Spleen (tissue), 11 donors: Measurements from ENCODE around the gene GDAP1L1. TPM values are rescaled to one million over a fixed set of nuclear protein-coding genes. Genes with fewer than 3 reads are reported as not detected.

Experiments used
- DNase-seq: peaks from one replicate; pipeline ENCODE4 v3.0.0-alpha.2; 2020
- H3K27ac ChIP-seq, 8 donors: fragments of 200-600 bp; sonication (generic) in 7 of 8; 1 replicate in 4 of 8; 2 replicates in 4 of 8; pipeline versions ENCODE4 v1.5.0 to v1.8.0; 2016 to 2021; ENCODE audit warnings: inconsistent platforms in 4 of 8, mild to moderate bottlenecking in 4 of 8, moderate library complexity in 1 of 8
- H3K27me3 ChIP-seq, 7 donors: fragments of 200-600 bp; sonication (generic) in 6 of 7; replicated peaks in 1 of 7; 1 replicate in 4 of 7; 2 replicates in 3 of 7; pipeline versions ENCODE4 v1.5.0 to v1.8.0; 2016 to 2021; ENCODE audit warnings: inconsistent platforms in 3 of 7, mild to moderate bottlenecking in 1 of 7
- H3K36me3 ChIP-seq, 6 donors: fragments of 200-600 bp; sonication (generic) in 5 of 6; 1 replicate in 4 of 6; 2 replicates in 2 of 6; pipeline versions ENCODE4 v1.5.0 to v1.8.0; 2016 to 2021; ENCODE audit warnings: inconsistent platforms in 2 of 6
- H3K4me1 ChIP-seq, 6 donors: fragments of 200-600 bp; sonication (generic) in 5 of 6; 1 replicate in 3 of 6; 2 replicates in 3 of 6; pipeline versions ENCODE4 v1.5.0 to v1.8.0; 2016 to 2021; ENCODE audit warnings: inconsistent platforms in 3 of 6
- H3K4me3 ChIP-seq, 8 donors: fragments of 200-600 bp; sonication (generic) in 7 of 8; 1 replicate in 4 of 8; 2 replicates in 4 of 8; pipeline versions ENCODE4 v1.5.0 to v1.8.0; 2016 to 2021; ENCODE audit warnings: inconsistent platforms in 4 of 8, mild to moderate bottlenecking in 4 of 8, moderate library complexity in 2 of 8
- H3K9me3 ChIP-seq, 8 donors: fragments of 200-600 bp; sonication (generic) in 7 of 8; 1 replicate in 4 of 8; 2 replicates in 4 of 8; pipeline versions ENCODE4 v1.5.0 to v1.8.0; 2016 to 2021; ENCODE audit warnings: inconsistent platforms in 4 of 8
- POLR2A ChIP-seq, 3 donors: fragments of 450-650 bp; IDR thresholded peaks; one replicate each; pipeline ENCODE4 v1.5.1; 2017; ENCODE audit warnings: antibody characterized with exemption in 3 of 3, mild to moderate bottlenecking in 1 of 3
- POLR2AphosphoS5 ChIP-seq, 3 donors: sonication (generic); formaldehyde crosslinking; IDR thresholded peaks; one replicate each; pipeline ENCODE4 v1.5.1; 2017; ENCODE audit warnings: antibody characterized with exemption in 3 of 3
- WGBS, 5 donors: extraction: QIAGEN DNeasy Blood & Tissue Kit in 3 of 5; methylation state at CpG; one replicate each; pipeline versions ENCODE4 v1.1.5 to v1.1.7; 2013 to 2018; 5-methylcytosine and 5-hydroxymethylcytosine counted together
- intact Hi-C: fragments of 100-400 bp; cut with DNase I; formaldehyde crosslinking; loops from one replicate; pipeline ENCODE4 v1.15.0; 2023; ENCODE audit warnings: low total_unique reads
- polyA plus RNA-seq, 3 donors: library from polyadenylated mRNA; stranded (reverse); fragments of 200-250 nt; gene quantifications; one replicate each; pipeline ENCODE4 v1.2.1, GENCODE V29; 2013
- total RNA-seq, 7 donors: library from RNA; depleted of rRNA in 3 of 7; stranded (reverse); fragments of >200 nt in 3 of 7; fragmentation: NEBNext Ultra II Directional in 4 of 7; extraction: Animal tissue kit (Norgen Biotek cat#: 25700) in 4 of 7; gene quantifications; one replicate each; pipeline versions ENCODE4 v1.1.0 to v1.2.1, GENCODE V29; 2016 to 2021
- TF ChIP-seq, protein P1 (sequence below), 11 experiments: fragments of 200-600 bp in 7 of 11; fragments of 450-650 bp in 4 of 11; sonication (generic) in 4 of 11; IDR thresholded peaks in 8 of 11; conservative IDR thresholded peaks in 3 of 11; 1 replicate in 7 of 11; 2 replicates in 4 of 11; pipeline versions ENCODE4 v1.4.0 to v1.8.0; 2016 to 2021; ENCODE audit warnings: antibody characterized with exemption in 11 of 11, inconsistent platforms in 4 of 11, mild to moderate bottlenecking in 1 of 11
- donor health status: healthy with polysubstance abuse.
- donor health status: DM: no; HTN: no; CAD: no; lungs with moderate emphysema.
- donor health status: DM: no; HTN: no; CAD: no.
- donor health status: Bipolar disorder and iron deficiency.
- donor health status: healthy.
- donor health status: DM: no; HTN: no; CAD: no.
- donor health status: DM: yes; HTN: yes; CAD: no.

Gene GDAP1L1
- total and polyA plus RNA-seq, 10 donors: not detected

DNA sequence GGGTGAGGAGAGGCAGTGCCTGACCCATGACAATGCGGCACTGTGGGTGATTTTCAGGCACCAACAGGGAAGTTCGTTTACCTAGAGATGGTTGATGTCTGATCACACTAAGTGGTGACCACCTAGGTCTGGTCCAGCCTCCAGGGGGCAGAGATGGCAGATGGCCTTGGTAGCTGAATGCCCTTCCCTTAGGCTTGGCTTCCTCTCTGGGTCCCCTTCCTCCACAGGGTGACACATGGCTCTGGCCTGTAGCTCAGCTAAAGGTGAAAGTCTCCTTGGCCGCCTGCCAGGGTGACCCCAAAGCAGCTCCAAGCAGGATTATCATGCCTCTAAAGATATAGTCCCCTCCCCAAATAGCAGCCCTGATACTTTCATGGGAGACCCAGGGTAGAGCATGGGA, 6.4 kb downstream of the GDAP1L1 start:
- WGBS, 5 donors: 60 to 88% (median 83%) methylated on average over 3 of the region's 3 CpGs
- Histone ChIP-seq H3K36me3 (no peaks in the 10 kb centered on the region), H3K27ac (no peak overlapping the region), H3K4me1 (no peaks in the 10 kb centered on the region), H3K4me3 (no peak overlapping the region), H3K9me3 (no peaks in the 10 kb centered on the region), H3K27me3 (peaks cover 0 to 23% (median 6%) of the 10 kb centered on the region in 7 donors)
- intact Hi-C loops: no loop called here
- no peak for DNase-seq
- no peak for TF ChIP-seq POLR2A (IDR thresholded peaks at IDR 0.05)
- TF ChIP-seq, protein P1, sequence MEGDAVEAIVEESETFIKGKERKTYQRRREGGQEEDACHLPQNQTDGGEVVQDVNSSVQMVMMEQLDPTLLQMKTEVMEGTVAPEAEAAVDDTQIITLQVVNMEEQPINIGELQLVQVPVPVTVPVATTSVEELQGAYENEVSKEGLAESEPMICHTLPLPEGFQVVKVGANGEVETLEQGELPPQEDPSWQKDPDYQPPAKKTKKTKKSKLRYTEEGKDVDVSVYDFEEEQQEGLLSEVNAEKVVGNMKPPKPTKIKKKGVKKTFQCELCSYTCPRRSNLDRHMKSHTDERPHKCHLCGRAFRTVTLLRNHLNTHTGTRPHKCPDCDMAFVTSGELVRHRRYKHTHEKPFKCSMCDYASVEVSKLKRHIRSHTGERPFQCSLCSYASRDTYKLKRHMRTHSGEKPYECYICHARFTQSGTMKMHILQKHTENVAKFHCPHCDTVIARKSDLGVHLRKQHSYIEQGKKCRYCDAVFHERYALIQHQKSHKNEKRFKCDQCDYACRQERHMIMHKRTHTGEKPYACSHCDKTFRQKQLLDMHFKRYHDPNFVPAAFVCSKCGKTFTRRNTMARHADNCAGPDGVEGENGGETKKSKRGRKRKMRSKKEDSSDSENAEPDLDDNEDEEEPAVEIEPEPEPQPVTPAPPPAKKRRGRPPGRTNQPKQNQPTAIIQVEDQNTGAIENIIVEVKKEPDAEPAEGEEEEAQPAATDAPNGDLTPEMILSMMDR (IDR thresholded peaks at IDR 0.05 in 8 of 11, conservative IDR thresholded peaks at IDR 0.05 in 3 of 11): no peak

DNA sequence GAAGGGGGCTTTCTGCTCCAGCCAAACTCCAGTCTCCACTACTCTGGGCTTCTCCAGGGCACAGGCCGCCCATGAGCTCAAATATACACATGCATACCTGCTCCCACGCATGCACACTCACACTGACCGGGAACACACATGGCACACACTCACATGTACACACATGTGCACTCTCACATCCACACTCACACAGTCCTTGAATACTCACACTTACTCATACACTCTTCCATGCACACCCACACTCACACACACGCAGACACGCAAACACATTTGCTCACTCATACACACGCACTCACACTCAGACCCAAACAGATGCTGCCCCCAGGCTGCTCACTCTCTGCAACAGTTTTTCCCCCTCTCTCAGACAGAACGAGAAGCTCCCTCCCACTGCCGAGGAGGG, 7.0 kb downstream of the GDAP1L1 start:
- peaks cover 0 to 17% (median under 1%) of the 10 kb centered on the region in 7 donors for H3K27me3 ChIP-seq
- TF ChIP-seq POLR2AphosphoS5 (IDR thresholded peaks at IDR 0.05) (no peak), POLR2A (IDR thresholded peaks at IDR 0.05) (no peak)
- TF ChIP-seq, protein P1 (IDR thresholded peaks at IDR 0.05 in 8 of 11, conservative IDR thresholded peaks at IDR 0.05 in 3 of 11): no peak
- no peaks in the 10 kb centered on the region for H3K9me3 ChIP-seq
- no peaks in the 10 kb centered on the region for H3K36me3 ChIP-seq
- H3K4me3 ChIP-seq: no peak overlapping the region
- intact Hi-C loops: no loop called here
- no peak overlapping the region for H3K27ac ChIP-seq
- DNase-seq: no peak
- H3K4me1 ChIP-seq: no peaks in the 10 kb centered on the region
- WGBS, 5 donors: 82 to 90% (median 83%) methylated on average over 8 of the region's 8 CpGs

DNA sequence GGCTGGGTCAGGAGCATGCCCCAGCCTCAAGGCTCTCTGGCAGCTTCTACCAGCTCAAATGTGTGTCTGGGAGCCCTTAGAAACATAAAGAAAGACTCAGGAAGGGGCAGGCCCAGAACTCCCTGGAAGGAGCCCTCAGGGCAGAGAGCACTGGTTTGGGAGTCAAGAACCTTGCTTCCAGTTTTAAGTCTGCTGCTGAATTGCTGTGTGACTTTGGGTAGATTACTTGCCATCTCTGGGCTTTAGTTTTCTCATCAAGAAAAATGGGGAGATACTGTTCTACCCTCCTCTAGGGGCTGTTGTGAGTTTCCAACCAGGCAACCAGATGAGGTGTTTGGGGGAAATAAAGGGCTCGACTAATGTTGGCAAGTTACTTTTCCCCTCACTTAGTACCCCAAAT, 8.8 kb downstream of the GDAP1L1 start:
- no peaks in the 10 kb centered on the region for H3K9me3 ChIP-seq
- DNase-seq: no peak
- H3K27ac ChIP-seq: no peak overlapping the region
- 82 to 95% (median 93%) methylated on average over 1 of the region's 1 CpG for whole genome bisulfite sequencing, 5 donors
- no peak for TF ChIP-seq POLR2A (IDR thresholded peaks at IDR 0.05)
- TF ChIP-seq, protein P1 (IDR thresholded peaks at IDR 0.05 in 8 of 11, conservative IDR thresholded peaks at IDR 0.05 in 3 of 11): no peak
- TF ChIP-seq POLR2AphosphoS5 (IDR thresholded peaks at IDR 0.05): no peak
- no peaks in the 10 kb centered on the region for H3K27me3 ChIP-seq
- H3K4me1 ChIP-seq: no peaks in the 10 kb centered on the region
- H3K4me3 ChIP-seq: no peak overlapping the region
- no peaks in the 10 kb centered on the region for H3K36me3 ChIP-seq
- intact Hi-C loops: no loop called here

DNA sequence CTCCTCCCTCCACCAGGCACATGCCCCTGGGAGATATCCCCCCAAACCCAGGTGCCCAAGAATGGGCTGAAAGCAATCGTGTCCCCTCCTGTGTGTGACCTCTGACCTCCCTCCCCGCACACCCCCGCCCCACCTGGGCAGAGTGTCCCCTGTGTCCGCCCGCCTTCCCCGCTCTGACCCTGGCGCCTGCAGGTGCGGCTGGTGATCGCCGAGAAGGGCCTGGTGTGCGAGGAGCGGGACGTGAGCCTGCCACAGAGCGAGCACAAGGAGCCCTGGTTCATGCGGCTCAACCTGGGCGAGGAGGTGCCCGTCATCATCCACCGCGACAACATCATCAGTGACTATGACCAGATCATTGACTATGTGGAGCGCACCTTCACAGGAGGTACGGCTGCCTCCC, 9.9 kb downstream of the GDAP1L1 start:
- Histone ChIP-seq H3K4me3 (no peak overlapping the region), H3K27me3 (no peaks in the 10 kb centered on the region), H3K36me3 (no peaks in the 10 kb centered on the region), H3K9me3 (no peaks in the 10 kb centered on the region), H3K4me1 (no peaks in the 10 kb centered on the region), H3K27ac (no peak overlapping the region)
- intact Hi-C loops: no loop called here
- WGBS, 5 donors: 88 to 93% (median 91%) methylated on average over 18 to 21 of the region's 21 CpGs
- TF ChIP-seq, protein P1 (IDR thresholded peaks at IDR 0.05 in 8 of 11, conservative IDR thresholded peaks at IDR 0.05 in 3 of 11): no peak
- TF ChIP-seq POLR2AphosphoS5 (IDR thresholded peaks at IDR 0.05): no peak
- no peak for TF ChIP-seq POLR2A (IDR thresholded peaks at IDR 0.05)
- no peak for DNase-seq
